Bronchial epithelial cell (primary cell): ENCODE data around the gene MIOS. TPM values are rescaled to one million over a fixed set of nuclear protein-coding genes. Genes with fewer than 3 reads are reported as not detected.

ENCODE experiments used
- DNase-seq: peaks from one replicate; pipeline ENCODE4 v3.0.0-alpha.2; 2010; ENCODE audit warnings: low read depth
- FAIRE-seq: peaks from 2 replicates; lab custom pipeline; 2011; peaks lifted over from hg19 to GRCh38; lab: Jason Lieb, UNC
- H3K27me3 ChIP-seq: 2 replicates; pipeline ENCODE4 v1.5.1; 2011; ENCODE audit warnings: low read length; ENCODE audit not compliant: control insufficient read depth, insufficient read depth
- H3K36me3 ChIP-seq: 2 replicates; pipeline ENCODE4 v1.5.1; 2011; ENCODE audit warnings: low read length; ENCODE audit not compliant: control insufficient read depth, insufficient read depth
- H3K4me3 ChIP-seq: 2 replicates; pipeline ENCODE4 v1.5.1; 2011; ENCODE audit warnings: mild to moderate bottlenecking, low read depth, low read length, control low read depth
- total RNA-seq: library from RNA; depleted of rRNA; stranded (reverse); fragments of >200 nt; gene quantifications from 2 replicates; pipeline ENCODE4 v1.2.1, GENCODE V29; 2014
- TF ChIP-seq, protein P1 (sequence below): IDR thresholded peaks from 2 replicates; pipeline ENCODE4 v1.5.1; 2011; ENCODE audit warnings: mild to moderate bottlenecking, moderate library complexity, low read length, control low read depth, inconsistent platforms; ENCODE audit not compliant: insufficient read depth, severe bottlenecking

MIOS gene
- total RNA-seq, 1 donor from 2014 or later, result 36.3 TPM

DNA sequence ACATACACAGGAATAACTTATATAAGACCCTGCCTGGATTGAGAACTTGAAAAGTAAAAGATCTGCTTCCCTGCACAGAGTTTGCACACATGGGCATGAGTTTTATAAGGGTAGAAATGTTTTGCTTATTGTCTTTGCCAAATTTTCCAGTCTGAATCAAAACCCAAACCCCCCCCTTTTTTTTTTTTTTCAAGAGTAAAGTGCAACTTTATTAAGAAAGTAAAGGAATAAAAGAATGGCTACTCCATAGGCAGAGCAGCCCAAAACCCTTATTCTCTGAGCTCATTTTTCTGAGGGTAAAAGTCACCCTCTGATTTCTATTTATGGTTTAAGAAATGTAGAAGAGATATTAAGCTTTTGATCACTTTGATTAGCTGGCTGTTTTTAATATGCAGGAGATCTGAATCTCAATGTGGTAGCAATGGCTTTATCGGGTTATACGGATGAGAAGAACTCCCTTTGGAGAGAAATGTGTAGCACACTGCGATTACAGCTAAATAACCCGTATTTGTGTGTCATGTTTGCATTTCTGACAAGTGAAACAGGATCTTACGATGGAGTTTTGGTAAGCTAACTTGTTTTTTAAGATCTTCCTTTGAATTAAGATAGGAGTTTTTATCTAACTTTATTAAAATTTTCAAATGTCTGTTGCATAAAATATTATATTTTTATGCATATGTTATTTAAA, 18.7 kb downstream of the MIOS start:
- Histone ChIP-seq H3K4me3 (no peak overlapping the region), H3K36me3 (no peaks in the 10 kb centered on the region), H3K27me3 (no peaks in the 10 kb centered on the region)
- TF ChIP-seq, protein P1, sequence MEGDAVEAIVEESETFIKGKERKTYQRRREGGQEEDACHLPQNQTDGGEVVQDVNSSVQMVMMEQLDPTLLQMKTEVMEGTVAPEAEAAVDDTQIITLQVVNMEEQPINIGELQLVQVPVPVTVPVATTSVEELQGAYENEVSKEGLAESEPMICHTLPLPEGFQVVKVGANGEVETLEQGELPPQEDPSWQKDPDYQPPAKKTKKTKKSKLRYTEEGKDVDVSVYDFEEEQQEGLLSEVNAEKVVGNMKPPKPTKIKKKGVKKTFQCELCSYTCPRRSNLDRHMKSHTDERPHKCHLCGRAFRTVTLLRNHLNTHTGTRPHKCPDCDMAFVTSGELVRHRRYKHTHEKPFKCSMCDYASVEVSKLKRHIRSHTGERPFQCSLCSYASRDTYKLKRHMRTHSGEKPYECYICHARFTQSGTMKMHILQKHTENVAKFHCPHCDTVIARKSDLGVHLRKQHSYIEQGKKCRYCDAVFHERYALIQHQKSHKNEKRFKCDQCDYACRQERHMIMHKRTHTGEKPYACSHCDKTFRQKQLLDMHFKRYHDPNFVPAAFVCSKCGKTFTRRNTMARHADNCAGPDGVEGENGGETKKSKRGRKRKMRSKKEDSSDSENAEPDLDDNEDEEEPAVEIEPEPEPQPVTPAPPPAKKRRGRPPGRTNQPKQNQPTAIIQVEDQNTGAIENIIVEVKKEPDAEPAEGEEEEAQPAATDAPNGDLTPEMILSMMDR, result no peak
- no peak for DNase-seq
- no peak for FAIRE-seq

DNA sequence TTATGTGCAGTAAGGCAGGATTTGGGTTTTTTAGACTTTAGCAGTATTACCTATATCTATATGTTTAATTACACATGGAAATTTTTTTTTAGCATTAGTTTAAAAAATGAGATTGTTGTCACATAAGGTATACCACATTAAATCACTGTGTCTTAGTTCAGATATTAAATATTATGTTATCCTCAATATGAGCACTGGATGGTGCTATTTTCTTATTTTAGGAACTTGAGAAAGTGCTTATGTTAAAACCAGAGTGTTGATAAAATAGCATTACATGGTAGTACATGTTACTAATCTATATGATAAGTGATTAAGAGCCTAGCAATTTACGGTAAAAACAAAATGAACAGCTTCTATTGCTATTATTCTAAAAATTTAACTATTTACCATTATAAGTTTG, 28.8 kb downstream of the MIOS start:
- Histone ChIP-seq H3K4me3 (no peak overlapping the region), H3K27me3 (no peaks in the 10 kb centered on the region), H3K36me3 (no peaks in the 10 kb centered on the region)
- FAIRE-seq, result no peak
- DNase-seq, result peak; percentile 36
- TF ChIP-seq, protein P1, result no peak

DNA sequence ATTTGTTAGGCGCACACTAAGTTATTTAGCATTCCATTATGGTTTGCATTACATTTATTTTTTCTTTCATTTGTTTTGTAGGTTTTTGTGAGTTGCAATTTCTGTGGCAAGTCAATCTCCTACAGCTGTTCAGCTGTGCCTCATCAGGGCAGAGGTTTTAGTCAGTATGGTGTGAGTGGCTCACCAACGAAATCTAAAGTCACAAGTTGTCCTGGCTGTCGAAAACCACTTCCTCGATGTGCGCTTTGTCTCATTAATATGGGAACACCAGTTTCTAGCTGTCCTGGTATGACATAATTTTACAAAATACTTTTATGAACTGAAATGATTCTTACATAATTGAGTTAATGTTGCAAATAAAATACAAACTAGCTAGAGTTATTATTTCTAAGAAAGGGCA, 29.5 kb downstream of the MIOS start:
- Histone ChIP-seq H3K27me3 (no peaks in the 10 kb centered on the region), H3K36me3 (no peaks in the 10 kb centered on the region), H3K4me3 (no peak overlapping the region)
- no peak for FAIRE-seq
- TF ChIP-seq, protein P1, result no peak
- DNase-seq, result no peak

DNA sequence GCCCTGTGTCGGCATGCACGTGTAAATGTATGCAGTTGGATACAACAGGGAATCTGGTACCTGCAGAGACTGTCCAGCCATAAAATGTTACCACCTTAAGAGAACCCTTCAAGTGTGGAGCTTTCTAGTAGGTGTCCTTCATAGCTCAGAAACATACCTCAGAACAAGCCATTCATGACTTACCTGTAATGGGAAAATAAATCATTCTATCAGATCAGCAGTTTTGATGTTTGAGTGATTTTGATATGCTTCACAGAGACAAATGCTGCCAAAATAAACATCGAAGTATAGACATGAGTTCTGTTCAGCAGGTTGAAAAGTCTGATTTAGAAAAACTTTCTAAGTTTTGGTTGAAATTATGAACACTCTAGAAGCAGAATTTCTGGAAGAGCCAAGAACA, 40.3 kb downstream of the MIOS start:
- TF ChIP-seq, protein P1, result no peak
- DNase-seq, result no peak
- FAIRE-seq, result no peak

DNA sequence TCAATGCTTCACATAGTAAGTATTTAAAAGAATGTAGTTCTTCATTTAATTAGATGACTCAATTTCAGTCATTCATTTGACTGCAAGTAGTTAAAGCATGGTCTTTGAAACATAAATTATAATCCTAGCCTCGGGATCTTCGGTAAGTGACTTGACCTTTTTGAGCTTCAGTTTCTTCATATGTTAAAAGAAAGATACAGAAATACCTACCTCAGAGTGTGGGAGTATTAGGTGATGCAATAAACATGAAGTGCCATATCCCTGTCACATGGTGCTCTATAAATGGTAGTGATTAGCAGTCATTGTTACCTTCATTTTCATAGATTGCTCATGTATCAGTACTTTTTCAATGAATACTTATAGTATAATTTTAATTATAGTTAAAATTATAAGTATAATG, 42.6 kb downstream of the MIOS start:
- FAIRE-seq (no peak), DNase-seq (no peak)
- TF ChIP-seq, protein P1, result no peak
- Histone ChIP-seq H3K36me3 (no peaks in the 10 kb centered on the region), H3K4me3 (no peak overlapping the region), H3K27me3 (no peaks in the 10 kb centered on the region)

More for the DNA sequence above, 40.3 kb downstream of the MIOS start:
- Histone ChIP-seq H3K36me3 (no peaks in the 10 kb centered on the region), H3K27me3 (no peaks in the 10 kb centered on the region), H3K4me3 (no peak overlapping the region)

DNA sequence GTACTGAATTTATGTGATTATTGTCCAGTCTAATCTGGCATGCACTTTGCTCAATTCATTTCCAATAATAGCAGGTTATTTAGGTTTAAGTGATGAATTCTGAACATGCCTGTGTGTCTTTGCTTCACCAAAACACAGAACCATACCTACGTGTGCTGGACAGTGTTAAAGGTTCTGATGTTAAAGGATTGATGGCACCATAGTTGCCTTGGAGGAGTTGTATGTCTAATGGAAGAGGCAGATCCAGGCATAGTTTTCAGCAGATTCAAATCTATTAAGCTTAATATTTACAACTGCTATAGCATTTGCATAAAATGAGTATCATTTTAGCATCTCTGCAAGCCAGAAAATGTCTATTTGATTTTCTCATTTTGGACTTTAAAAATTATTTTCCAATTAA, 45.8 kb downstream of the MIOS start:
- Histone ChIP-seq H3K36me3 (no peaks in the 10 kb centered on the region), H3K4me3 (no peak overlapping the region), H3K27me3 (no peaks in the 10 kb centered on the region)
- TF ChIP-seq, protein P1, result no peak
- no peak for FAIRE-seq
- no peak for DNase-seq
